ENCODE data around the gene TLR8. TPM values are rescaled to one million over a fixed set of nuclear protein-coding genes. Genes with fewer than 3 reads are reported as not detected.
"Not testable (repeated sequence)": the region's sequence is repeated elsewhere in the genome, so short reads cannot be mapped to it uniquely, and the experiment has no call there.

TLR8 gene
- total RNA-seq, 2 experiments from 2014 or later, result not detected

GRCh38 chrX:12961196-12961718 lies 54.8 kb downstream of the TLR8 start:
- Mint-ChIP-seq H3K36me3 (peaks cover 16% of the 10 kb centered on the region), H3K9me3 (no peaks in the 10 kb centered on the region), H3K27me3 (no peaks in the 10 kb centered on the region), H3K4me1 (peaks cover 46% of the 10 kb centered on the region), H3K27ac (peak overlapping the region; percentile 81), H3K4me3 (no peak overlapping the region)
- DNase-seq, result no peak

GRCh38 chrX:12962041-12962504 lies 55.7 kb downstream of the TLR8 start:
- peak overlapping the region; percentile 81 for H3K27ac Mint-ChIP-seq
- no peaks in the 10 kb centered on the region for H3K27me3 Mint-ChIP-seq
- no peaks in the 10 kb centered on the region for H3K9me3 Mint-ChIP-seq
- H3K4me3 Mint-ChIP-seq, result no peak overlapping the region
- H3K4me1 Mint-ChIP-seq, result peaks cover 48% of the 10 kb centered on the region
- DNase-seq, result no peak
- H3K36me3 Mint-ChIP-seq, result peaks cover 16% of the 10 kb centered on the region

- peaks cover 50% of the 10 kb centered on the region for H3K4me1 Mint-ChIP-seq
- not testable (repeated sequence) for H3K27me3 Mint-ChIP-seq
- H3K36me3 Mint-ChIP-seq, result peaks cover 15% of the 10 kb centered on the region
Measured at GRCh38 chrX:12963210-12963850, 56.9 kb downstream of the TLR8 start.

GRCh38 chrX:12965131-12965940 lies 58.9 kb downstream of the TLR8 start:
- Mint-ChIP-seq H3K27me3 (no peaks in the 10 kb centered on the region), H3K4me3 (no peak overlapping the region), H3K4me1 (peaks cover 47% of the 10 kb centered on the region), H3K36me3 (peaks cover 15% of the 10 kb centered on the region), H3K9me3 (no peaks in the 10 kb centered on the region), H3K27ac (peak overlapping the region; percentile 66)
- DNase-seq, result no peak

More at GRCh38 chrX:12963210-12963850, 56.9 kb downstream of the TLR8 start:
- DNase-seq, H3K4me3 Mint-ChIP-seq, H3K27ac Mint-ChIP-seq, H3K9me3 Mint-ChIP-seq: not testable (repeated sequence)

GRCh38 chrX:12966151-12966550 lies 59.7 kb downstream of the TLR8 start:
- Mint-ChIP-seq H3K36me3 (peaks cover 15% of the 10 kb centered on the region), H3K4me1 (peaks cover 48% of the 10 kb centered on the region), H3K9me3 (no peaks in the 10 kb centered on the region), H3K27me3 (no peaks in the 10 kb centered on the region), H3K27ac (peak overlapping the region; percentile 92), H3K4me3 (no peak overlapping the region)
- no peak for DNase-seq

- DNase-seq, result no peak
- peaks cover 45% of the 10 kb centered on the region for H3K4me1 Mint-ChIP-seq
Measured at GRCh38 chrX:12967711-12968465, 61.5 kb downstream of the TLR8 start.

GRCh38 chrX:12970691-12971202 lies 64.3 kb downstream of the TLR8 start:
- Mint-ChIP-seq H3K9me3 (no peaks in the 10 kb centered on the region), H3K27ac (peak overlapping the region; percentile 98), H3K4me1 (peaks cover 39% of the 10 kb centered on the region), H3K36me3 (peaks cover 22% of the 10 kb centered on the region), H3K27me3 (peaks cover 5% of the 10 kb centered on the region), H3K4me3 (peak overlapping the region; percentile 89)
- peak; percentile 48 for DNase-seq

More at GRCh38 chrX:12967711-12968465, 61.5 kb downstream of the TLR8 start:
- Mint-ChIP-seq H3K9me3 (no peaks in the 10 kb centered on the region), H3K4me3 (peak overlapping the region; percentile 74), H3K36me3 (peaks cover 9% of the 10 kb centered on the region), H3K27ac (peak overlapping the region; percentile 92), H3K27me3 (no peaks in the 10 kb centered on the region)

GRCh38 chrX:12971282-12972003 lies 65.0 kb downstream of the TLR8 start:
- DNase-seq, result peak; percentile 44
- Mint-ChIP-seq H3K36me3 (peaks cover 27% of the 10 kb centered on the region), H3K4me1 (peaks cover 34% of the 10 kb centered on the region), H3K27ac (peak overlapping the region; percentile 98), H3K9me3 (no peaks in the 10 kb centered on the region), H3K4me3 (peak overlapping the region; percentile 89), H3K27me3 (peaks cover 5% of the 10 kb centered on the region)

- Mint-ChIP-seq H3K27me3 (peaks cover 12% of the 10 kb centered on the region), H3K4me3 (peak overlapping the region; percentile 89), H3K27ac (peak overlapping the region; percentile 98), H3K9me3 (no peaks in the 10 kb centered on the region), H3K4me1 (peaks cover 32% of the 10 kb centered on the region), H3K36me3 (peaks cover 34% of the 10 kb centered on the region)
- DNase-seq, result no peak
Measured at GRCh38 chrX:12972243-12972642, 65.8 kb downstream of the TLR8 start.

Other genes with a start within 250 kb of the TLR8 start
- 100 to 1,000 TPM; 119 to 123 TPM for gene PRPS2, start 115.2 kb upstream of the TLR8 start, total RNA-seq
- under 1 TPM; 0.21 to 0.28 TPM for gene TLR7, start 39.5 kb upstream of the TLR8 start, total RNA-seq
- gene TMSB4X, start 68.5 kb downstream of the TLR8 start, total RNA-seq, result 1,000 to 10,000 TPM; 3,478 to 3,646 TPM
- gene FAM9C, start 138.0 kb downstream of the TLR8 start, total RNA-seq, result not detected

Measured in activated naive CD8-positive, alpha-beta T cell treated with anti-CD3 and anti-CD28 coated beads for 36 hours (primary cell).